GM21528 (cell line): ENCODE data around the gene GGT1.
"Not testable (repeated sequence)": the region's sequence is repeated elsewhere in the genome, so short reads cannot be mapped to it uniquely, and the experiment has no call there.

Source experiments
- ATAC-seq: cut with Tn5 transposase; IDR thresholded peaks from one replicate; pipeline ENCODE4 v1.9.1; 2021; ENCODE audit warnings: mild to moderate bottlenecking, moderate library complexity; ENCODE audit not compliant: unreplicated experiment, low FRiP score

Gene GGT1

GRCh38 chr22:24602847-24603769 is at the start of gene GGT1:
TSS of gene GGT1 (plus strand) at chr22:24603193. CDS start at chr22:24611082, 7,889 bp downstream.
- ATAC-seq, result not testable (repeated sequence)

- no peak for ATAC-seq
Measured at GRCh38 chr22:24553597-24554312, 49.2 kb upstream of the GGT1 start.

GRCh38 chr22:24554313-24555164 is 48.5 kb upstream of the GGT1 start, which contains the start of gene GUCD1:
TSS of gene GUCD1 (minus strand) at chr22:24555138. CDS start at chr22:24554991, 147 bp downstream.
- ATAC-seq, result peak; percentile 17

GRCh38 chr22:24555165-24556039 is 47.6 kb upstream of the GGT1 start, which contains the start of gene SNRPD3:
TSS of gene SNRPD3 (plus strand) at chr22:24555999. CDS start at chr22:24557675, 1,676 bp downstream.
- ATAC-seq, result peak; percentile 65

GRCh38 chr22:24559471-24559870 is 43.5 kb upstream of the GGT1 start:
- no peak for ATAC-seq

- ATAC-seq, result no peak
Measured at GRCh38 chr22:24563246-24563645, 39.7 kb upstream of the GGT1 start.

- ATAC-seq, result no peak
Measured at GRCh38 chr22:24564376-24565058, 38.5 kb upstream of the GGT1 start.

- no peak for ATAC-seq
Measured at GRCh38 chr22:24565077-24565476, 37.9 kb upstream of the GGT1 start.

- ATAC-seq, result no peak
Measured at GRCh38 chr22:24566899-24567511, 36.0 kb upstream of the GGT1 start.

GRCh38 chr22:24567668-24568067 is 35.3 kb upstream of the GGT1 start:
- ATAC-seq, result no peak

GRCh38 chr22:24571266-24571665 is 31.7 kb upstream of the GGT1 start:
- no peak for ATAC-seq

- no peak for ATAC-seq
Measured at GRCh38 chr22:24576778-24577177, 26.2 kb upstream of the GGT1 start.

GRCh38 chr22:24578355-24579257 is 24.4 kb upstream of the GGT1 start:
- no peak for ATAC-seq

GRCh38 chr22:24579258-24579601 is 23.8 kb upstream of the GGT1 start:
- ATAC-seq, result no peak

- no peak for ATAC-seq
Measured at GRCh38 chr22:24580276-24580675, 22.7 kb upstream of the GGT1 start.

- ATAC-seq, result no peak
Measured at GRCh38 chr22:24582056-24582814, 20.8 kb upstream of the GGT1 start.
